Thyroid gland (tissue), 4 donors: ENCODE measurements around the gene TNFAIP8L2. TPM values are rescaled to one million over a fixed set of nuclear protein-coding genes. Genes with fewer than 3 reads are reported as not detected.

Source experiments
- DNase-seq, 2 donors: peaks; one replicate each; pipeline ENCODE4 v3.0.0-alpha.2; 2019
- H3K27ac ChIP-seq, 3 donors: fragments of 200-600 bp; sonication (generic); 1 replicate in 2 of 3; 2 replicates in 1 of 3; pipeline ENCODE4 v1.5.1; 2016 to 2019; ENCODE audit warnings: mild to moderate bottlenecking in 1 of 3, moderate library complexity in 1 of 3
- H3K27me3 ChIP-seq: fragments of 200-600 bp; sonication (generic); one replicate; pipeline ENCODE4 v1.5.1; 2019
- H3K36me3 ChIP-seq, 2 donors: fragments of 200-600 bp; sonication (generic); one replicate each; pipeline ENCODE4 v1.5.1; 2016 to 2019
- H3K4me1 ChIP-seq, 2 donors: fragments of 200-600 bp; sonication (generic); one replicate each; pipeline ENCODE4 v1.5.1; 2017 to 2019
- H3K4me3 ChIP-seq, 3 donors: fragments of 200-600 bp; sonication (generic); replicated peaks in 1 of 3; 1 replicate in 2 of 3; 2 replicates in 1 of 3; pipeline ENCODE4 v1.5.1; 2016; ENCODE audit warnings: mild to moderate bottlenecking in 1 of 3
- H3K9me3 ChIP-seq: fragments of 200-600 bp; sonication (generic); one replicate; pipeline ENCODE4 v1.5.1; 2017
- POLR2A ChIP-seq, 2 donors: fragments of 450-650 bp; IDR thresholded peaks; one replicate each; pipeline ENCODE4 v1.6.1; 2017; ENCODE audit warnings: antibody characterized with exemption in 2 of 2, mild to moderate bottlenecking in 2 of 2, moderate library complexity in 1 of 2
- WGBS, 2 donors: methylation state at CpG; one replicate each; pipeline ENCODE4 v1.1.5; 2017; 5-methylcytosine and 5-hydroxymethylcytosine counted together
- intact Hi-C: fragments of 100-400 bp; cut with DNase I; formaldehyde crosslinking; loops from one replicate; pipeline ENCODE4 v1.15.1; 2023
- total RNA-seq, 4 donors: library from RNA; depleted of rRNA; stranded (reverse); fragments of >200 nt; gene quantifications; one replicate each; pipeline ENCODE4 v1.2.3, GENCODE V29; 2016
- TF ChIP-seq, protein P1 (sequence below), 6 experiments: fragments of 200-600 bp in 3 of 6; fragments of 450-650 bp in 3 of 6; sonication (generic) in 3 of 6; IDR thresholded peaks; one replicate each; pipeline ENCODE4 v1.5.1; 2016 to 2019; ENCODE audit warnings: antibody characterized with exemption in 6 of 6, mild to moderate bottlenecking in 2 of 6, inconsistent platforms in 1 of 6, moderate library complexity in 1 of 6

TNFAIP8L2 gene
- total RNA-seq, 4 donors from 2014 or later = 2.2 to 4.2 (median 2.4) TPM

GRCh38 chr1:151128800-151129199 is 27.6 kb upstream of the TNFAIP8L2 start:
- no peaks in the 10 kb centered on the region for H3K9me3 ChIP-seq
- H3K27me3 ChIP-seq = no peaks in the 10 kb centered on the region
- no peak overlapping the region for H3K27ac ChIP-seq
- TF ChIP-seq, protein P1, sequence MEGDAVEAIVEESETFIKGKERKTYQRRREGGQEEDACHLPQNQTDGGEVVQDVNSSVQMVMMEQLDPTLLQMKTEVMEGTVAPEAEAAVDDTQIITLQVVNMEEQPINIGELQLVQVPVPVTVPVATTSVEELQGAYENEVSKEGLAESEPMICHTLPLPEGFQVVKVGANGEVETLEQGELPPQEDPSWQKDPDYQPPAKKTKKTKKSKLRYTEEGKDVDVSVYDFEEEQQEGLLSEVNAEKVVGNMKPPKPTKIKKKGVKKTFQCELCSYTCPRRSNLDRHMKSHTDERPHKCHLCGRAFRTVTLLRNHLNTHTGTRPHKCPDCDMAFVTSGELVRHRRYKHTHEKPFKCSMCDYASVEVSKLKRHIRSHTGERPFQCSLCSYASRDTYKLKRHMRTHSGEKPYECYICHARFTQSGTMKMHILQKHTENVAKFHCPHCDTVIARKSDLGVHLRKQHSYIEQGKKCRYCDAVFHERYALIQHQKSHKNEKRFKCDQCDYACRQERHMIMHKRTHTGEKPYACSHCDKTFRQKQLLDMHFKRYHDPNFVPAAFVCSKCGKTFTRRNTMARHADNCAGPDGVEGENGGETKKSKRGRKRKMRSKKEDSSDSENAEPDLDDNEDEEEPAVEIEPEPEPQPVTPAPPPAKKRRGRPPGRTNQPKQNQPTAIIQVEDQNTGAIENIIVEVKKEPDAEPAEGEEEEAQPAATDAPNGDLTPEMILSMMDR (IDR thresholded peaks at IDR 0.05) = no peak
- TF ChIP-seq POLR2A (IDR thresholded peaks at IDR 0.05) = no peak
- 74 to 78% methylated on average over 6 of the region's 6 CpGs for WGBS, 2 donors
- H3K36me3 ChIP-seq = no peaks in the 10 kb centered on the region
- no peak overlapping the region for H3K4me3 ChIP-seq
- DNase-seq = no peak
- H3K4me1 ChIP-seq = peaks cover 7 to 10% of the 10 kb centered on the region in 2 donors
- intact Hi-C loops = no loop called here

GRCh38 chr1:151130987-151131586 is 25.4 kb upstream of the TNFAIP8L2 start:
- TF ChIP-seq POLR2A (IDR thresholded peaks at IDR 0.05) = peak in 1 of 2 donors; percentile 32
- TF ChIP-seq, protein P1 (IDR thresholded peaks at IDR 0.05) = peak in 1 of 6 experiments; percentile 9
- H3K9me3 ChIP-seq = no peaks in the 10 kb centered on the region
- 8 to 16% methylated on average over 22 to 44 of the region's 45 CpGs for whole genome bisulfite sequencing, 2 donors
- DNase-seq = peak; percentile 90 to 91
- intact Hi-C loops = no loop called here
- H3K27me3 ChIP-seq = no peaks in the 10 kb centered on the region
- no peaks in the 10 kb centered on the region for H3K36me3 ChIP-seq
- no peak overlapping the region for H3K27ac ChIP-seq
- peak overlapping the region in 2 of 3 donors; percentile 2 to 27 for H3K4me3 ChIP-seq
- H3K4me1 ChIP-seq = peaks cover 7 to 10% of the 10 kb centered on the region in 2 donors

DNA sequence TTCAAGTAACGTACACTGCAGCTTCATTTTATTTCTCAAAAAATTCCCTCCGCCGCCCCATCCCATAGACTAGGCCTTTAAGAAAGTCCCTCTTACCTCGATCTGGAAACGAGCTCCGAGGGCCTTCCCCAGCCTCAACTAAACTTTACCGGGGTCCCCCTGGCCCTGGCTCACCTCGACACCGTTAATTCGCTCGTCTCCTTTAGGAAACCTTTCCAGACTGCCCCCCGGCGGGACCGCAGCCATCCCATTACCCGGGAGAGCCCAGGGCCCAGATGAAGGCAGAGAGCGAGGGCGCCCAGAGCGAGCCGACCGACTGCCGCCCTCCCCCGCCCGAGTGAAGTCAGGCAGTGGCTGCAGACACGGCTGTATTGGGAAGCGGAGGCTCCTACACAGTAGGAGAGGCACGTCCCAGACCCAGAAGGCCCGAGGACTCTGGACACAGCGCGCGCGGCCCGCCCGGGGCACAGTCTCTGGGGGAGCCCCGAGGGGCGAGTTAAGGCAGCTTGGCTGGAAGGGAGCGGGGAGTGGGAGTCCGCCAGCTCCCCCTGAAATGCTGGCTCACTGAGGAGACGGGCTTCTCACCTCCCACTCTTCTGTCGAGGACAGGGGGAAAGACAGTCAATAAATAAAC is 24.6 kb upstream of the TNFAIP8L2 start:
- H3K27ac ChIP-seq = peak overlapping the region in 1 of 3 donors; percentile 27
- intact Hi-C loops = no loop called here
- 37 to 46% methylated on average over 19 to 34 of the region's 39 CpGs for WGBS, 2 donors
- H3K27me3 ChIP-seq = no peaks in the 10 kb centered on the region
- peak; percentile 27 to 36 for DNase-seq
- H3K36me3 ChIP-seq = no peaks in the 10 kb centered on the region
- H3K9me3 ChIP-seq = no peaks in the 10 kb centered on the region
- H3K4me1 ChIP-seq = peaks cover 7 to 10% of the 10 kb centered on the region in 2 donors
- peak overlapping the region in 2 of 3 donors; percentile 6 to 27 for H3K4me3 ChIP-seq
- TF ChIP-seq POLR2A (IDR thresholded peaks at IDR 0.05) = no peak
- TF ChIP-seq, protein P1 (IDR thresholded peaks at IDR 0.05) = no peak

GRCh38 chr1:151132335-151133017 is 24.0 kb upstream of the TNFAIP8L2 start:
- Histone ChIP-seq H3K4me1 (peaks cover 7 to 10% of the 10 kb centered on the region in 2 donors), H3K4me3 (peak overlapping the region in 1 of 3 donors; percentile 27), H3K27ac (no peak overlapping the region), H3K36me3 (no peaks in the 10 kb centered on the region), H3K27me3 (no peaks in the 10 kb centered on the region), H3K9me3 (no peaks in the 10 kb centered on the region)
- peak in 1 of 2 donors; percentile 8 for DNase-seq
- no peak for TF ChIP-seq POLR2A (IDR thresholded peaks at IDR 0.05)
- TF ChIP-seq, protein P1 (IDR thresholded peaks at IDR 0.05) = no peak
- intact Hi-C loops = no loop called here
- WGBS, 2 donors = 43 to 70% methylated on average over 22 to 26 of the region's 74 CpGs
